ENCODE results near the gene FYN.
"Not testable (repeated sequence)": the region's sequence is repeated elsewhere in the genome, so short reads cannot be mapped to it uniquely, and the experiment has no call there.

Gene FYN

GRCh38 chr6:111850295-111850937 lies 22.8 kb downstream of the FYN start:
- DNase-seq, result no peak

GRCh38 chr6:111849298-111849697 lies 24.0 kb downstream of the FYN start:
- no peak for DNase-seq

GRCh38 chr6:111848262-111848812 lies 24.9 kb downstream of the FYN start:
- no peak for DNase-seq

- no peak for DNase-seq
These were observed 26.5 kb downstream of the FYN start for GRCh38 chr6:111846492-111847409.

- no peak for DNase-seq
These were observed 27.2 kb downstream of the FYN start for GRCh38 chr6:111846066-111846465.

- no peak for DNase-seq
These were observed 27.8 kb downstream of the FYN start for GRCh38 chr6:111845441-111845871.

- DNase-seq, result peak; percentile 21
These were observed 28.3 kb downstream of the FYN start for GRCh38 chr6:111844921-111845320.

GRCh38 chr6:111844376-111844775 lies 28.9 kb downstream of the FYN start:
- DNase-seq, result no peak

GRCh38 chr6:111843347-111844147 lies 29.7 kb downstream of the FYN start:
- peak; percentile 45 for DNase-seq

- no peak for DNase-seq
These were observed 30.4 kb downstream of the FYN start for GRCh38 chr6:111842891-111843290.

- peak; percentile 36 for DNase-seq
These were observed 30.9 kb downstream of the FYN start for GRCh38 chr6:111842271-111842822.

GRCh38 chr6:111841822-111842221 lies 31.4 kb downstream of the FYN start:
- peak; percentile 83 for DNase-seq

GRCh38 chr6:111840803-111841202 lies 32.4 kb downstream of the FYN start:
- DNase-seq, result no peak

GRCh38 chr6:111838749-111839484 lies 34.3 kb downstream of the FYN start:
- DNase-seq, result no peak

GRCh38 chr6:111837641-111838500 lies 35.4 kb downstream of the FYN start:
- no peak for DNase-seq

- no peak for DNase-seq
These were observed 36.2 kb downstream of the FYN start for GRCh38 chr6:111837007-111837406.

GRCh38 chr6:111835807-111836206 lies 37.4 kb downstream of the FYN start:
- no peak for DNase-seq

- DNase-seq, result not testable (repeated sequence)
These were observed 37.9 kb downstream of the FYN start for GRCh38 chr6:111835398-111835797.

- DNase-seq, result no peak
These were observed 38.9 kb downstream of the FYN start for GRCh38 chr6:111834356-111834755.

- no peak for DNase-seq
These were observed 40.3 kb downstream of the FYN start for GRCh38 chr6:111832833-111833418.

- no peak for DNase-seq
These were observed 41.8 kb downstream of the FYN start for GRCh38 chr6:111831408-111831807.

Data from MV-4-11 (cell line).